CD4-positive, alpha-beta T cell treated with Interferon gamma for 1 hour (primary cell): Measurements from ENCODE around the gene PRKACB.
"Not testable (repeated sequence)": the region's sequence is repeated elsewhere in the genome, so short reads cannot be mapped to it uniquely, and the experiment has no call there.

Source experiments
- DNase-seq: peaks from one replicate; pipeline ENCODE4 v3.0.0-alpha.2; 2020

The PRKACB gene

DNA sequence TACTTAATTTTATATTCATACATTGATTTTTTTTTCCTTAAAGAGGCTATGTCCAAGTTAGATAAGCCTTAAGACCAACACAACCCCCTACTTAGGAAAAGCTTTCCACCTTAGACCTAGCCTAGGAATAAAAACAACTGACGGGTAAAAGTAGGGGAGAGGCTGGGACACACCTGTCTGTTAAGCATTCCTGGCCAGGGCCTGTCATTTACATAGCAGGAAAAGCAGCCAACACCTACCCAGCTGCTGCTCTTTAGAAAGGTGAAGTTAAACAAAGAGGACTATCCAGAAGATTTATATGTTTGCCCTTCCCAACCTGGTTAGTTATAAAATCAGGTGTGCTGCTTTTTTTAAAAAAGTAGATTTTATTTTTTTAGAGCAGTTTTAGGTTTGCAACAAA lies 128.3 kb downstream of the PRKACB start:
- DNase-seq, result no peak

- no peak for DNase-seq
These were observed 133.4 kb downstream of the PRKACB start for GRCh38 chr1:84277343-84278059.

DNA sequence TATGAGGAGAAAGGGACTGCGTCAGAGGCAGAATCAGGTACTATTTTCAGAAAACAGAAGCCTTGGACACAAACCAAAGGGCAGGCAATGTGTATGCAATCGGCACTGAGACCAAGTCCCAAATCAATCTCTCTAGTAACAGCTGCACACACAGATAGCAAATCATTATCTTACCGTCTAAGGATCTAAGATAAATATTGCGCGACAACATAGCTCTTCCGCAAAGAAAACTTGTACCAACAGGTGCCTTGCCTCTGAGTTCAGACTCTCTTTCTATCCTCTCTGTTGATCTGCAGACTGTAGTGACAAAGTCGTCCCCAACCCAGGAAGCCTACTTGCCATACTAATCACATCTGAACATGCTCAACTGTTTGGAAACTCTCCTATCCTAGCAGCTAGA lies 134.8 kb downstream of the PRKACB start:
- DNase-seq, result no peak

DNA sequence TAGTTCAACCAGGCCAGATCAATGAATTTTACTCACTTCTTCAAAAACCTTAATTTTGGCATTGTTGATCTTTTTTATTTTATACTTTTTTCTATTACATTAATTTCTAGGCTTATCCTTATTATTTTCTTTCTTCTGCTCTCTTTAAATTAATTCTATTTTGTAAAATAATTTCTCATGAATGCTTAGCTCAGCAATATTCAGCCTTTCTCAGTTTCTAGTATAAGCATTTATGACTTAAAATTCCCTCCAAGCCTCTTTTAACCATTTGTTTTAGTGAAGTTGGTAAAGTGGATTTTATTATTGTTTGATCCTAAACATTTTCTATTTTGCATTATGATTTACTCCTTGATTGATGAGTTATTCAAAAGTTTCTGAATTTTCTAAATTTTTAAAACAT lies 136.8 kb downstream of the PRKACB start:
- DNase-seq, result no peak

- DNase-seq, result no peak
These were observed 138.8 kb downstream of the PRKACB start for GRCh38 chr1:84282780-84283333.

- no peak for DNase-seq
These were observed 139.3 kb downstream of the PRKACB start for GRCh38 chr1:84283381-84283780.

DNA sequence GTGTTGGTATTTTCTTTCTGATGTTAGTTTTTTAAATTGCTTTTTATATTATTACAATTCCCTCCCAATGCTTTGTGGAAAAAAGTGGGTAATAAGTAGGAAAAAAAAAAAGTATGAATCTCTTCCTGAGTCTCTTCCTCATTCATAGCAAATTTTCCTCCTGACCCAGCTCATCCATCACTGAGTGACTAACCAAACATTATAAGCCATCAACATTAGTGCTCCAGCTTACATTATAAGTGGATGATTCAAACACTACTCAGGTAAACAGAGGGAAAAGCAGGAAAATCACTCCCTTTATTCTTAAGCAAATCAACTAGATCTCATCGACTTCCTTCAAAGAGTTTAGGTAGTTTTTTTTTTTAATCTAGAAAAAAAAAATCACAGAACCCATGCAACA lies 142.0 kb downstream of the PRKACB start:
- no peak for DNase-seq

DNA sequence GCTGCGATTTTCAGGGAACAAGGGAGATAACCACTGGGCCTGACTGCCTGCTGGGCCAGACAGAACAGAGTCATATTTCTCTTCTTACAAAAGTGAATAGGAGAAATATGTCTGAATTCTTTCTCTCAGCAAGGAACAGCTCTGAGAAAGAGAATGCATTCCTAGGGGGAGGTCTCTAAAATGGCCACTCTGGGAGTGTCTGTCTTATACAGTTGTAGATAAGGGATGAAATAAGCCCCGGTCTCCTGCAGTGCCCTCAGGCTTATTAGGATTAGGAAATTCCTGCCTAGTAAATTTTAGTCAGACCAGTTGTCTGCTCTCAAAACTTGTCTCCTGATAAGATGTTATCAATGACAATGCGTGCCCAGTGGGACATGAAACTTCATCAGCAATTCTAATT lies 143.3 kb downstream of the PRKACB start:
- not testable (repeated sequence) for DNase-seq
